Neural cell (in vitro differentiated cells): ENCODE results near the gene NMNAT3. TPM values are rescaled to one million over a fixed set of nuclear protein-coding genes. Genes with fewer than 3 reads are reported as not detected.

Experiments
- H2AFZ ChIP-seq: fragments of 200-600, 300-800 bp; sonication (generic), shearing (Covaris generic); 2 replicates; pipeline ENCODE4 v1.6.0; 2014; ENCODE audit warnings: low read depth, mild to moderate bottlenecking, antibody characterized with exemption, low read length, moderate library complexity
- H3F3A ChIP-seq: fragments of 200-600 bp; shearing (Covaris generic); 2 replicates; pipeline ENCODE4 v1.6.1; 2016; ENCODE audit warnings: mild to moderate bottlenecking, moderate library complexity, mixed read lengths, antibody characterized with exemption, low read length; ENCODE audit not compliant: insufficient read depth, poor library complexity, severe bottlenecking
- H3K27ac ChIP-seq: fragments of 200-600, 300-800 bp; sonication (generic), shearing (Covaris generic); 2 replicates; pipeline ENCODE4 v1.5.1; 2014; ENCODE audit warnings: mild to moderate bottlenecking, low read length, moderate library complexity
- H3K27me3 ChIP-seq: fragments of 300-800, 200-600 bp; sonication (generic), shearing (Covaris generic); 2 replicates; pipeline ENCODE4 v1.6.0; 2014; ENCODE audit warnings: mild to moderate bottlenecking, low read depth, low read length, moderate library complexity; ENCODE audit not compliant: insufficient read depth
- H3K36me3 ChIP-seq: fragments of 300-800, 200-600 bp; sonication (generic), shearing (Covaris generic); 2 replicates; pipeline ENCODE4 v1.5.1; 2014; ENCODE audit warnings: mild to moderate bottlenecking, antibody characterized with exemption, low read length, moderate library complexity; ENCODE audit not compliant: insufficient read depth
- H3K4me2 ChIP-seq: fragments of 300-800, 200-600 bp; sonication (generic), shearing (Covaris generic); 2 replicates; pipeline ENCODE4 v1.6.0; 2014; ENCODE audit warnings: mild to moderate bottlenecking, low read length
- H3K4me3 ChIP-seq: fragments of 300-800, 200-600 bp; sonication (generic), shearing (Covaris generic); 2 replicates; pipeline ENCODE4 v1.5.1; 2014; ENCODE audit warnings: mild to moderate bottlenecking, low read length, moderate library complexity
- H3K79me2 ChIP-seq: fragments of 200-600 bp; shearing (Covaris generic); replicated peaks from 2 replicates; pipeline ENCODE4 v1.6.0; 2014; ENCODE audit warnings: mild to moderate bottlenecking, low read length, moderate library complexity; ENCODE audit not compliant: insufficient read depth
- H3K9ac ChIP-seq: fragments of 300-800, 200-600 bp; sonication (generic), shearing (Covaris generic); 2 replicates; pipeline ENCODE4 v1.6.1; 2016; ENCODE audit warnings: mild to moderate bottlenecking, low read length, mixed read lengths
- H3K9me2 ChIP-seq: fragments of 200-600 bp; shearing (Covaris generic); 2 replicates; pipeline ENCODE4 v1.6.1; 2016; ENCODE audit warnings: mild to moderate bottlenecking, low read length, mixed read lengths; ENCODE audit not compliant: insufficient read depth
- H3K9me3 ChIP-seq: fragments of 200-600, 300-800 bp; sonication (generic), shearing (Covaris generic); 2 replicates; pipeline ENCODE4 v1.6.1; 2016; ENCODE audit warnings: mild to moderate bottlenecking, mixed run types, low read length, moderate library complexity, mixed read lengths
- H4K20me1 ChIP-seq: fragments of 200-600 bp; shearing (Covaris generic); 2 replicates; pipeline ENCODE4 v1.6.1; 2016; ENCODE audit warnings: mild to moderate bottlenecking, mixed run types; ENCODE audit not compliant: insufficient read depth
- CTCF ChIP-seq: fragments of 450-650 bp; IDR thresholded peaks from 2 replicates; pipeline ENCODE4 v1.5.1; 2014; ENCODE audit warnings: antibody characterized with exemption, mild to moderate bottlenecking, moderate library complexity; ENCODE audit not compliant: poor library complexity, severe bottlenecking
- EP300 ChIP-seq: fragments of 450-650 bp; conservative IDR thresholded peaks from 2 replicates; pipeline ENCODE4 v1.6.1; 2014; ENCODE audit warnings: antibody characterized with exemption, mild to moderate bottlenecking, moderate library complexity; ENCODE audit not compliant: poor library complexity, severe bottlenecking
- EZH2 ChIP-seq: fragments of 200-600, 300-800 bp; shearing (Covaris generic), sonication (generic); IDR thresholded peaks from 2 replicates; pipeline ENCODE4 v1.6.1; 2014; ENCODE audit warnings: antibody characterized with exemption, low read length, borderline replicate concordance, mild to moderate bottlenecking; ENCODE audit not compliant: insufficient read depth, poor library complexity, severe bottlenecking
- MXI1 ChIP-seq: fragments of 450-650 bp; conservative IDR thresholded peaks from 2 replicates; pipeline ENCODE4 v1.6.1; 2014; ENCODE audit warnings: antibody characterized with exemption, mild to moderate bottlenecking; ENCODE audit not compliant: poor library complexity, severe bottlenecking
- POLR2AphosphoS5 ChIP-seq: IDR thresholded peaks from 2 replicates; pipeline ENCODE4 v1.6.1; 2012
- RAD21 ChIP-seq: fragments of 450-650 bp; conservative IDR thresholded peaks from 2 replicates; pipeline ENCODE4 v1.6.1; 2014; ENCODE audit warnings: antibody characterized with exemption, mild to moderate bottlenecking, moderate library complexity
- REST ChIP-seq: IDR thresholded peaks from 2 replicates; pipeline ENCODE4 v1.6.1; 2012; ENCODE audit warnings: borderline replicate concordance
- SMC3 ChIP-seq: fragments of 450-650 bp; conservative IDR thresholded peaks from 2 replicates; pipeline ENCODE4 v1.6.1; 2014; ENCODE audit warnings: antibody characterized with exemption, mild to moderate bottlenecking, moderate library complexity; ENCODE audit not compliant: poor library complexity
- TAF1 ChIP-seq: IDR thresholded peaks from 2 replicates; pipeline ENCODE4 v1.6.1; 2012; ENCODE audit warnings: low read depth
- polyA plus RNA-seq: library from polyadenylated mRNA; depleted of rRNA; stranded (reverse); fragments of >200 nt; gene quantifications from 2 replicates; pipeline ENCODE4 v1.2.3, GENCODE V29; 2014

NMNAT3 gene
- polyA plus RNA-seq, 1 donor from 2014 or later = 2.3 TPM

- Histone ChIP-seq H3K79me2 (no peaks in the 10 kb centered on the region), H3K4me3 (no peak overlapping the region), H3K27ac (no peak overlapping the region), H3K9ac (no peak overlapping the region), H2AFZ (no peak overlapping the region), H3K36me3 (no peaks in the 10 kb centered on the region), H3K9me3 (no peaks in the 10 kb centered on the region), H3K4me2 (no peak overlapping the region), H4K20me1 (no peaks in the 10 kb centered on the region), H3K9me2 (no peaks in the 10 kb centered on the region), H3F3A (no peaks in the 10 kb centered on the region), H3K27me3 (no peaks in the 10 kb centered on the region)
- no peak for TF ChIP-seq EP300
- TF ChIP-seq MXI1 = no peak
- no peak for TF ChIP-seq REST
Observed at GRCh38 chr3:139705631-139706030, 27.9 kb upstream of the NMNAT3 start.

GRCh38 chr3:139696314-139696604 is 18.5 kb upstream of the NMNAT3 start:
- Histone ChIP-seq H3K9me2 (no peaks in the 10 kb centered on the region), H3K27ac (peak overlapping the region; percentile 30), H3K9ac (no peak overlapping the region), H2AFZ (no peak overlapping the region), H3K4me2 (no peak overlapping the region), H3F3A (no peaks in the 10 kb centered on the region), H4K20me1 (no peaks in the 10 kb centered on the region), H3K79me2 (no peaks in the 10 kb centered on the region), H3K9me3 (no peaks in the 10 kb centered on the region), H3K36me3 (no peaks in the 10 kb centered on the region), H3K4me3 (no peak overlapping the region), H3K27me3 (no peaks in the 10 kb centered on the region)
- TF ChIP-seq SMC3 = no peak
- TF ChIP-seq EP300 = no peak
- TF ChIP-seq RAD21 = no peak
- no peak for TF ChIP-seq REST
- TF ChIP-seq CTCF = no peak
- no peak for TF ChIP-seq POLR2AphosphoS5
- TF ChIP-seq EZH2 = no peak
- TF ChIP-seq TAF1 = no peak
- no peak for TF ChIP-seq MXI1
